HepG2 (cell line): ENCODE results near the gene ALDH7A1. TPM values are rescaled to one million over a fixed set of nuclear protein-coding genes. Genes with fewer than 3 reads are reported as not detected.

Experiments
- CENPBD1 ChIP-seq: sonication (generic); formaldehyde crosslinking; IDR thresholded peaks from 2 replicates; pipeline ENCODE4 v1.8.0; 2022; ENCODE audit warnings: missing genetic modification reagents, low read depth, mild to moderate bottlenecking, borderline replicate concordance
- CTCF ChIP-seq: sonication (generic); formaldehyde crosslinking; IDR thresholded peaks from 2 replicates; pipeline ENCODE4 v1.5.0; 2020; ENCODE audit warnings: mild to moderate bottlenecking, missing genetic modification reagents, moderate library complexity
- DBP ChIP-seq: sonication (generic); formaldehyde crosslinking; IDR thresholded peaks from 2 replicates; pipeline ENCODE4 v1.4.0; 2020; ENCODE audit warnings: missing genetic modification reagents; ENCODE audit errors: not compliant biosample characterization
- DZIP1 ChIP-seq: sonication (generic); formaldehyde crosslinking; IDR thresholded peaks from 2 replicates; pipeline ENCODE4 v1.5.0; 2020; ENCODE audit warnings: mild to moderate bottlenecking, missing genetic modification reagents
- MZF1 ChIP-seq: sonication (generic); formaldehyde crosslinking; IDR thresholded peaks from 2 replicates; pipeline ENCODE4 v1.8.1; 2023; ENCODE audit warnings: mild to moderate bottlenecking, missing genetic modification reagents, borderline replicate concordance
- PBX3 ChIP-seq: sonication (generic); formaldehyde crosslinking; IDR thresholded peaks from 2 replicates; pipeline ENCODE4 v1.8.1; 2023; ENCODE audit warnings: missing genetic modification reagents, inconsistent platforms, borderline replicate concordance
- ZBTB26 ChIP-seq: IDR thresholded peaks from 2 replicates; pipeline ENCODE4 v1.6.1; 2016; ENCODE audit warnings: missing compliant biosample characterization, missing genetic modification reagents, borderline replicate concordance
- ZBTB38 ChIP-seq: sonication (generic); formaldehyde crosslinking; IDR thresholded peaks from 2 replicates; pipeline ENCODE4 v1.5.1; 2020; ENCODE audit warnings: mild to moderate bottlenecking, missing genetic modification reagents
- ZNF407 ChIP-seq: sonication (generic); formaldehyde crosslinking; IDR thresholded peaks from one replicate; pipeline ENCODE4 v1.5.1; 2020; ENCODE audit warnings: mild to moderate bottlenecking, missing genetic modification reagents; ENCODE audit errors: not compliant biosample characterization
- ZNF672 ChIP-seq: sonication (generic); formaldehyde crosslinking; IDR thresholded peaks from 2 replicates; pipeline ENCODE4 v1.8.1; 2022; ENCODE audit warnings: missing genetic modification reagents
- ZNF792 ChIP-seq: IDR thresholded peaks from 2 replicates; pipeline ENCODE4 v1.6.1; 2016
- polyA plus RNA-seq, 8 experiments: library from polyadenylated mRNA; depleted of rRNA in 3 of 8; stranded (reverse) in 7 of 8; unstranded in 1 of 8; fragments of >200 nt; fragmentation: Illumina TruSeq in 4 of 8; extraction: Trizol in 4 of 8; gene quantifications; 2 replicates each; pipeline versions ENCODE4 v1.2.1 to v1.2.3, GENCODE V29; 2011 to 2016; ENCODE audit warnings: low read depth in 4 of 8, missing spikeins in 1 of 8, mixed read lengths in 1 of 8; ENCODE audit not compliant: insufficient read depth in 1 of 8
- total RNA-seq, 5 experiments: library from RNA; depleted of rRNA; stranded (reverse); fragments of >200 nt; fragmentation: Illumina TruSeq; extraction: Trizol; gene quantifications; 2 replicates each; pipeline ENCODE4 v1.2.3, GENCODE V29; 2016; ENCODE audit warnings: low read depth in 1 of 5

ALDH7A1 gene
- total and polyA plus RNA-seq, 2 of the 13 experiments (the other 11 are each of a cell fraction or from before 2014, with no cell fraction given), result 69.0 to 100 TPM

- no peak for TF ChIP-seq ZNF407
- no peak for TF ChIP-seq DZIP1 (CRISPR knock-in tag)
- TF ChIP-seq ZBTB38 (CRISPR knock-in tag), result peak; percentile 80; the same call in 1 of the 2 replicates
- no peak for TF ChIP-seq ZNF792
- TF ChIP-seq DBP, result no peak
- TF ChIP-seq ZBTB26, result no peak
- peak; percentile 79 for TF ChIP-seq CTCF
- TF ChIP-seq CENPBD1 (CRISPR knock-in tag), result no peak
- no peak for TF ChIP-seq PBX3
- no peak for TF ChIP-seq MZF1
- TF ChIP-seq ZNF672 (CRISPR knock-in tag), result no peak
These were observed 50.8 kb downstream of the ALDH7A1 start (continued) for GRCh38 chr5:126544087-126544740.
